Left forelimb (tissue), 1 donor: ENCODE results near the gene GINS2.

ENCODE experiments used
- DNase-seq: peaks from one replicate; pipeline ENCODE4 v3.0.0-alpha.2; 2018; ENCODE audit warnings: low spot score

GINS2 gene

DNA sequence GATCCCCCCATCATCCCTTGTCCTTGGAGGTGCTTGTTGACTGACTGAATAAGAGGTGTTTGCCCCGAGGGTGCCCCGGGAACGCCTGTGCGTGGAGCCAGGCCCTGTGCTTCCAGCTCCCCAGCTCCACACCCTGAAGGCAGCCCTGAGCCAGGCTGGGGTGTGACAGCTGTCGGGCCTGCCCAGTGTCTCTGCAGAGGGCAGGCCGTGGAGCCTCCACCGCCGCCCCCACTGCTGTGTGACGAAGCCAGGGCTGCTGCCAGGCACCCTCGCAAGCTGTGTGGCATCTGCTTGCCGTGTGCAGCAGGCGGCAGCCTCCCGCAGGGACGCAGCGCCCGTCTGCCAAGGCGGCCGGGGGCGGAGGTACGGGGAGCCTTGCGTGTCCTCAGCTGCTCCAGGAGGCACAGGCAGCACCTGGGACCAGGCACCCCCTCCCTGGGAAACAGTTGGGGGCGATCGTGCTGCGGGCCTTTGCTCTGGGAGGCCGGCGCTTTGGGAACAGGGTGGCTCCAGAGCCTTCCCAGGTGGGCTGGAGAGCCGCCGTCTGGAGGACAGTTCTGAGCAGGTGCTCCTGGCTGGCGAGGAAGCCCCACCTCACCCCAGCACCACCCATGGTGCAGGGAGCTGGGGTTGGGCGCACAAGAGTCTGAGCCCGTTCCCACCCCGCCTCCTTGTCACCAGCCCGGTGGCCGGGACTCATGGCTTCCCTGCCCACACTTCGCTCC lies 49.1 kb downstream of the GINS2 start:
- DNase-seq, result no peak

DNA sequence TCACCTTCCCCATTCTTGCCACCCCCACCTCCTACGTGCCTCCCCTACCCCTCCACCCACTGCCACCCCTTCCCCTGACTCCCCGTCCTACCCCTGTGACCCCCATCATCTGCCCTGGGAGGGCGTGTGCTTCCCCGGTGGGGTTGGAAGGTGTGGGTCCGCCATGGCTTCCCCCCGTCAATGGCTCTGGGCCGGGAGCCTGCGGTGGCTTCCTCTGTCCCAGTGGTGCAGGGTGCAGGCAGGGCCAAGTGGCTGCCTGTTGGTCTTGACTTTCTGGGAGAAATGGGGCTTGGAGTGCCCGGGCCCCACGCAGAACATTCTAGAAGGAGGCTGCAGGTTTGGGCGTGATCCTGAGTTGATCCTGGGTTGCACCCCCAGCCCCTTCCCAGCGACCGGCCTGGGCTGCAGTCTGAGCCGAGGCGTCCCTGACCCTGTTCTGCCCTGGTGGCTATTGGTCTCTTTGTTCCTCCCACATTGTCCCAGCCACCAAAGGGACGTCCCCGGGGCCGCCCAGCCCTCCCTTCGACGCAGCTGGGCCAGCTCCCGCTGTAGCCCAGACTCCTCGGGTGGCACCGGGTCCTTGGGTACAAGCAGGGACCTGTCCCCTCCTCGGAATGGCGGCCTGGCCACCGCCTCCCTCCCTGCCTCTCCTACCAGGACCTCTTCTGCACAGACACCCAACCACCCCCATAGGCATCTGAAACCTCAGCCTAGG lies 49.9 kb downstream of the GINS2 start:
- DNase-seq, result no peak

DNA sequence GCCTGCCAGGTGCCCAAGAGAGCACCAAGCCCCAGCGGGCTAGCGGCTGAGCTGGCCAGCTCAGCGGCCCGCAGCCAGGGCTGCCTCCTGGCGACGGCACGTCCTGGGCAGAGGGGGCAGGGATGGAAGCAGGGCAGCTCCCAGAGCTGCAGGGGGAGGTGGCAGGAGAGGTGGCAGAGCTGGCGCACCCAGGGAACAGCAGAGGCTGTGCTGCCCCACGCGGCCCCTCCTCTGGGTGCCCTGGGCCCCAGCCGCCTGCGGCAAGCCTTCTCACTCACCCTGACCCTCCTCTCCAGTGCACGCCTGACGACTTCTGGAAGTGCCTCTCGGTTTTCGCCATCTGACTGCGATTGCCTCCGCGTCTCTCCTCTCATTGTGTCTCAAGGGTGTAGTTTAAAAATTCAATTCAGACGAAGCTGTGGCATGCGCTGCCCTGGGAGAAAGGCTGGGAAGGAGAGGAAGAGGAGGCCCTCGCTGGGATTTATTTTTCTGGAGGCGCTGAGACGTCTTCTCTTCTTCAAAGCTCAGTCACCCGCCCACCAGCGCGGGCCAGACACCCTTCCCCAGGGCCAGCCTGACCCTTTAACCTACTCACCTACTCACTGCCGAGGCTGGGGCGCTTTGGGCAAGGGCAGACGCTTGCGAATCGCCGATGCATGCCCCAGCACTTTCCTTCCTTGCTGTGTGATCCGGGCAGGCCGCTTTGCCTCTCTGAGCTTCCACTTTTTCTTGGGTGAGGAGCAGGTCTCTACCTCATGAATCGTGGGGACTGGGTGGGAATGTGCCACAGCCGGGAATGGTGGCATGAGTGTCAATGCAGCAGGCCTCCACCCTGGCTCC lies 50.7 kb downstream of the GINS2 start:
- DNase-seq, result no peak

DNA sequence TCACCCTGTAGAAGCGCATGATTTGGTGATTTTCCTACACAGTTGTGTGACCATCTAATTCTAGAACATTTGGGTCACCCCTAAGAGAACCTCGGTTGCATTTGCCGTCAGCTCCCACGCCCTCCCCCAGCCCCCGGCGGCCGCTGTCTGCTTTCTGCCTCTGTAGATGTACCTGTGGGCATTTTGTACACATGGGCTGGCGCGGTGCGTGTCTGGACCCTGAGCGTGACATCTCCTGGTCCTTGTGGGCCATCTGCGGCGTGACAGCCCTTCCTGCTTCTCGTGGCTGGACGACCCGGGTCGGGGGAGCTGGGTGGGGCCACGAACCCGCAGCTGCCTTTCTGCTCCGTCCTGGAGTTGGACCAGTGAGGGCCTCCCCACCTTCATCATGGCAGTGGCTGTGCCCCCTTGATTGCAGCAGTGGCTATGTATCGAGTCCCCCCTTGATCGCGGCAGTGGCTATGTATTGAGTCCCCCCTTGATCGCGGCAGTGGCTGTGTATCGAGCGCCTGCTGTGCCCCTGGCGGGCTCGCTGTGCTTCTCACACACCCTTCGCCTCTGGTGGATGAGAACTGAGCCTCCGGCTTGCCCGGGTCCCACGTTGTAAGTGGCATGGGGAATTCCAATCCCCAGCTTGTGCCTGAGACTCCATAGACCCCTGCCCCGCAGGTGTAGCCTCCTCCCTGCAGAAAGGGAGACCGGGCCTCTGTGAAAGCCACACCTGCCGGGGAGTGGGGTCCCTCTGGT lies 51.5 kb downstream of the GINS2 start:
- DNase-seq, result no peak

DNA sequence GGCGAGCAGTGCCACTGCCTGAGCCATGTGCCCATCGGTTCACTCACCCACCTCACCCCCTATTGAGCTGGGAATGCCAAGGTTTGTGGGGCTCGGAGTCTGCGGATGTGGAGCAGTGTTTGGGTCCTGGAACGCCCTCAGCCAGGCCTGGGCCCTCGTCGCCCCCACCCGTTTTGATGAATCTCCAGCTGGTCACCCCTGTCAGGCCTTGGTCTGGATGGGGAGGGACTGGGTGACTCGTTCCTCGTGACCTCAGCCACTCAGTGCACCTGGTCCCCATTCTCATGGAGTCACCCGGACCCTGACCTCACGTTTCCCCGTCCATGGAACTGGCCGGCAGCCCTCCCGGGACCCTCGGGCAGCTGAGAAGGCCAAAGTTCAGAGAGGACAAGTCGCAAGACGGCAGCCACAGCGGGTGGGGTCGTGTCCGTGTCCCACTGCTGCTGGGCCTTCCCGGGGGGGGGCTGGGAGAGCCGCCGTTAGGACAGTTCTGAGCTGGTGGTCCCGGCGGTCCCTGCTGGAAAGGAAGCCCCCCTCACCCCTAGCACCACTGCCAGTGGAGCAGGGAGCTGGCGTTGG lies 52.4 kb downstream of the GINS2 start:
- no peak for DNase-seq

DNA sequence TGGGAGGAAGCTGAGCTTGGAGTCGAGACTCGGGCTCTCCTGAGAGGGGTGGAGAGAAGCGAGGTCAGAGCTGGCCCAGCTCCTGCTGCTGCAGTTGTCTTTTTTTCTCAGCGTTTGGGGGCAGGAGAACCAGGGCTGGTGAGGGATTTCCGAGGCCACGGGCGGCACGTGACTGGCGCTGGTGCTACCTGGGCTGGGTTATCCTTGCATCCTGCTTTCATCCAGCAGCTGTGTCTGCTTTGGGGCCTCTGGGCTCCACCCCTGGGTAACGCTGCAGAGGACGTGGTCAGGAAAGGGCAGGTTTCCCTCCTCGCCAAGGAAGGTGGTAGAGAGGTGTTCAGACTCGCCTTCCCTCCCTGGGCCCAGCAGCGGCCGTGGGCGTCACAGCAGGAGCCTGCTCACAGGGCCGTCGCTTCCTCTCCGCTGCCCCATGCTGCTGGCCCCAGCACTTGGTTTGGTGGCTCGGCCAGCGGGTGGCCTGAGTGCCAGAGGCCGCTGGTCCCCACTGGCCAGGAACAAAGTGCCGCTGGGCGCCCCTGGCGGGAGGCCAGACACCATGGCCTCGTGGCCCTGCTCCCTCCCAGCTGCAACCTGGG lies 53.1 kb downstream of the GINS2 start:
- no peak for DNase-seq

DNA sequence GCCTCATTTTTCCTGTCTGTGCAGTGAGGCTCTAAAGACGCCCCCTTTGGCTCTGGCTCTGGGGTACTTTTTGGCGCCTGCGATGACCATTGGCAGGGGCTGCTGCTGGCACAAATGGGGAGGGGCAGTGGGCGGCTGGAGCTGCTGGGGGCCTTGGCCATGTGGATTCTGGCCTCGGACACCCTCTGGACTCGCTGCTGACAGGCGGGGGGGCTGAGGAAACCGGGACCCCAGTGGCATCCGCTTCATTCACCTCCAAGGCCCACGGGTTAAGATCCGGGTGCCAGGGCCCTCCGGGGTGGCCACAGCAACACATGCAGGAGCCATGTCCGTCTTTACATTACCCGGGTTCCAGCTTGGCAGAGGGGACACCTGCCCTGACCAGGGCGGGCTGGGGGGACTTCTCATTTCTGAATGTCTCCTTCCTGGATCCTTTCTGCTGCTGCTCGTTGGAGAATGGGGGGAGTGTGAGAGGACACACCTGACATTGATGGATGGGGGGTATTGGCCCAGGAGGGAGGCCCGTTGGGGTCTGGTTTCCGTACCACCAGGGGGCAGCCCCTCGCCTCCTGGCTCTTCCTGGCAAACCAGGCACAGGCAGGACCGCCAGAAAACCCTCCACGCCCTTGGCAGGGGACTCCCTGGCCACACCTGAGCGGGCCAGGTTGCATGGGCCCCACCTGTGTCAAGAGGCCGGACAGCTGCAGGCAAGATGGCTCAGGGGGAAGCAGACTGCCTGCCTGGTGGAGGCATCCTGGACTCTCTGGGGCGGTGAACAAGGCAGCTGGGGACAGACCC lies 53.8 kb downstream of the GINS2 start:
- no peak for DNase-seq

DNA sequence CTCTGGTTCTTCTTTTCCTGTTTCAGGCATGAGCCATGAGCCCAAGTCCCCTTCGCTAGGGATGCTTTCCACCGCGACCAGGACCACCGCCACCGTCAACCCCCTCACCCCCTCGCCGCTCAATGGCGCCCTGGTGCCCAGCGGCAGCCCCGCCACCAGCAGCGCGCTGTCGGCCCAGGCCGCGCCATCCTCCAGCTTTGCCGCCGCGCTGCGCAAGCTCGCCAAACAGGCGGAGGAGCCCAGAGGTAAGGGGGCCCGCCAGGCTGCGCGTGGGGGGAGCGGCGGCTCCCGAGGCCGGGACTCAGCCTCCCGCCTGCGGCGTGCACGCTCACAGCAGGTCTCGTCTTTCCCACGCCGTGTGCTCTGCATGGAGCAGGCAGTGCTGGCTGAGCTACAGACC lies 54.9 kb downstream of the GINS2 start:
- DNase-seq, result no peak

DNA sequence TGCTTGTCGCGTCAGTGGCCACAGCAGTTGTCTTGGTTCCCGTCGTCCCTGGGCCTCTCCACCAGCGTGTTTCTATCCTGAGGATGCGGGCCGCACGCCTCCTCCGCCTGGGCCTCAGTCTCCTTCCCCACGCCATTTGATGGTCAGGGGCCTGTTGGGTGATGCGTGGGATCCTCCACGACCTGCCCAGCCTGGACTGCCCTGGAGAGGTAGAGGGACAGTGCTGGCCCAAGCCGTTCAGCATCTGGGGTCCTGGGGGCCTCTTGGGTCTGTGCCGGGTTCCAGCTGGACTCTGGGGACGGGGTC lies 55.4 kb downstream of the GINS2 start:
- DNase-seq, result no peak

DNA sequence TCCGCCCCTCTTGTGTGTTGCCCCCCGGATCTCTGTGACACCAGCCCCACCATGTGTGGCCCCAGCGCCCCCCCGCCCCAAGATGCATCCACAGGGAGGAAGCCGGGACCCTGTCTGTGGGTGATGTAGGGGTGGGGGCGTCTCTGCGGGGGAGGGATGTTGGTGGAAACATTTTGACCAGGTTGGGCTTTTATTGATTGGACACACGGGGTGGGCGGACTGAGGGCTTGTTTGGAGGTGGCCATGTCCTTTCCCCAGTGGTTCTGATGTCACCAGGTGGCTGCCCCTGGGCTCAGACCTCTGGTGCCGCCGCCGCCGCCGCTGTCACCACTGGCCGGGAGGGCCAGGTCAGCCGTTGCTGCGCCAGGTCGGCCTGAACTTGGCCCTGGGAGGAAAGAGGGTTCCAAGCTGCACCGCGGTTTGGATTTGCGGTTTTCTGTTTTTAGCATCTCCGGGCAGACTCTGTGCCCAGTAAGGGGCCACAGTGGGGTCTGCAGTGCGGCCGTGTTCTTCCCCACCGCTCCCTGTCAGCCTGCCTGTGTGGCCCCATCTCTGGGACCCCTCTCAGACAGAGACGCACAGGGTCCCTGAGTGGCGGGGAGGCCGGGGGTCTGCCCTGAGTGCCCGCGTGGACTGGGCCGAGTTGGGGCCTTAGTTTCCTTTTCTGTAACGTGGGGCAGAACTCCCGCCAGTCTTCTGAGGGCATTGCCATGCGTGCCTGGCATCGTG lies 55.9 kb downstream of the GINS2 start:
- DNase-seq, result no peak

DNA sequence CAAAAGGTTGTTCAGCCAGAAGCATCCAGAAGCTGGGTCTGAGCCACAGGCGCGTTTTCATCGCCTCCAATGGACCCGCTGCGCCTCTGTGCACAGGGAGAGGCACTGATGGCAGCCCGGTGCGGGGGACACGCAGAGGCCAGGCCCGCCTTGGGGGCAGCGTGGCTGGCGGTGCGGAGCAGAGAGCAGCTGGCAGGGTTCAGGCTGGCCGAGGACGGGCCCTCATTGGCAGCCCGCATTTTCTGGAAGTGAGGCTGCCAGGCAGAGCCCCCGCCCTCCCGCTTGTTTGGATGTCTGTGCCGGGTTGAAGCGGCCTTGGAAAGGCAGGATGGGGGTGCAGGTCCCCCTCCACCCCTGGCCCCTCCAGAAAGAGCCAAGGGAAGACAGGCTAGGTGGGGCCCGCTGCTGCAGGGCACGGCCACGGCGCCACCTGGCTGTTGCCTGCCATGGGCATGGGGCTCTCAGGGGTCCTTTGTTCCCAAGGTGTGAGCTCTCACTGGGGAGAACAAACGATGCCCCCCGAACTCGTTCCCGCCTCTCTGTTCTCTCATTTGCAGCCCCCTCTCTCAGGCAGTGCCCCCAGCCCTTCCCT lies 56.9 kb downstream of the GINS2 start:
- no peak for DNase-seq

DNA sequence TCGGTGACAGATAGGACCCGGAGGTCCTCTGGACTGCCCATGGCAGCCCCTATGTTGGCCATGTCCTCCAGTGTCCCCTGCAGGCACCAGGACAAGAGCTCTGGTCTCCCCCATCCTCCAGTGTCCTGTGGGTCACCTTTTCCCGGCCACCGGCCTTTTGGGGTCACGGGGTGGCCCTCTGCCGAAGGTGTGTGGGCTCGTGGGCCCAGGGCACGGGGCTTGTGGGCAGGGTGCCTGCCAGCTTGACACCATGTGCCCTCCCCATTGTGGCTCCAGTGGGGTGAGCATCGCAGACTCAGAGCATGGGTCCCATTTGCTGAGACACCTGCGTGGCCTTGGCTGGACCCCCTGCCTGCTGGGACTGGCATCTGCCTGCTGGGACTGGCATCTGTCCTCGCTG lies 57.5 kb downstream of the GINS2 start:
- no peak for DNase-seq

DNA sequence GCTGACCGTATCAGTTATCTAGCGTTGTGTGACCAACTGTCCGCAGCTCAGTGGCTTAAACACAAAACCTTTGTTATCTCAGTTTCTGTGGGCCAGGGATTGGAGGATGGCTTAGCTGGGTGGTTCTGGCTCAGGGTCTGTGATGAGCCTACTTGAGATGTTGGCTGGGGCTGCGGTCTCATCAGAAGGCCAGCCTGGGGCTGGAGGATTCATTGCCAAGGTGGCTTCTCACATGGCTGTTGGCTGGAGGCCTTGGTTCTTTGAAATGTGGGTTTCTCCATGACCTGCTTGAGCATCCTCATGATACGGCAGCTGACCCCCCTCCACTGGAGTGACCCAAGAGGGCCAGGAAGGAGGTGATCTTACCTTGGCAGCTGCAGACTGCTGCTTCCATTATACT lies 58.9 kb downstream of the GINS2 start:
- no peak for DNase-seq

DNA sequence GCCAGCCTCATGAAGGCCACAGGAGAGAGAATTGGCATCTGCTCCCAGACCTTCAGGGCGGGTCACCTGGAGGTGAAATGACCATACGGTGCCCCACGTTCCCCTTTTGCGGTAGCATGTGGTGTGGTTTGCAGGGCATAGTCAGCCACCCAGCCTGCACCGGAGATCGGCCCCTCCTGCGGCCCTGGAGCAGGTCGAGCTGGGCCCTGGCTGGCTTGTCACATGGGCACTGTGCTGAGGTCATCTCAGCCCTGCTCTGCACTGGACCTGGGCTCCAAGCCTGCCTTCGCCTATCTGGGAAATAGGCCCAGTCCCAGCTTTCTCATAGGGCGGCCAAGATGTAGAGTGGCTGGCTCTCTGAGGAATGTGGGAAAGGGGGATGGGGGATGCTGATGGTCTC lies 59.4 kb downstream of the GINS2 start:
- DNase-seq, result no peak

DNA sequence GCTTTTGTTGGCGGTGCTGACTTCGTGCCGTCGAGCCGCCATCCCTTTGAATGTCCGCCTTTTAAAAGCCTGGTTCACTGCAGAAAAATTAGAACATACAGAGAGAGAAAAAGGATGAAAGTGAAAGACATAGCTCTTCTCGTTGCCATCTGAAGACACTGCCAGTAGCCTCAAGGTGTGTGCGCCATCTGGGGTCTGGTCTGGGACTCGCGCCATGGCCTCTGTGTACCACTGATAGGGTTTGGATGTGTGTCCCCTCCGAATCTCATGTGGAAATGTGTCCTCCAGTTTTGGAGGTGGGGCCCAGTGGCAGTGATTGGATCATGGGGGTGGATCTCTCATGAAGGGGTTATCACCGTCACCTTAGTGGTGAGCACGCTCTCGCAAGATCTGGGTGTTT lies 60.1 kb downstream of the GINS2 start:
- DNase-seq, result no peak

DNA sequence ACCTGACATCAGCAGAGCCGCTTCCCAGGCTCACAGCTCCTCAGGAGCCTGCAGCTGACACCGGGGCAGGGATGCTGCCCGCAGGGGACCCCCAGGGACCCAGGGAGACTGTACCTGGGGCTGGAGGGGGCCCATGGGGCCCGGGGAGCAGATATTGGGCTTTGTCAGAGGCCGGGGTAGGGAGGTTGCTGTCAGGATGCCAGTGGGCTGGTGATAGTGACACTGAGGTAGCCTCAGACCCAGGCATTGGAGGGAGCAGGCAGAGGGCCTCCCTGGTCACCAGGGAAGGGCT lies 60.5 kb downstream of the GINS2 start:
- no peak for DNase-seq

DNA sequence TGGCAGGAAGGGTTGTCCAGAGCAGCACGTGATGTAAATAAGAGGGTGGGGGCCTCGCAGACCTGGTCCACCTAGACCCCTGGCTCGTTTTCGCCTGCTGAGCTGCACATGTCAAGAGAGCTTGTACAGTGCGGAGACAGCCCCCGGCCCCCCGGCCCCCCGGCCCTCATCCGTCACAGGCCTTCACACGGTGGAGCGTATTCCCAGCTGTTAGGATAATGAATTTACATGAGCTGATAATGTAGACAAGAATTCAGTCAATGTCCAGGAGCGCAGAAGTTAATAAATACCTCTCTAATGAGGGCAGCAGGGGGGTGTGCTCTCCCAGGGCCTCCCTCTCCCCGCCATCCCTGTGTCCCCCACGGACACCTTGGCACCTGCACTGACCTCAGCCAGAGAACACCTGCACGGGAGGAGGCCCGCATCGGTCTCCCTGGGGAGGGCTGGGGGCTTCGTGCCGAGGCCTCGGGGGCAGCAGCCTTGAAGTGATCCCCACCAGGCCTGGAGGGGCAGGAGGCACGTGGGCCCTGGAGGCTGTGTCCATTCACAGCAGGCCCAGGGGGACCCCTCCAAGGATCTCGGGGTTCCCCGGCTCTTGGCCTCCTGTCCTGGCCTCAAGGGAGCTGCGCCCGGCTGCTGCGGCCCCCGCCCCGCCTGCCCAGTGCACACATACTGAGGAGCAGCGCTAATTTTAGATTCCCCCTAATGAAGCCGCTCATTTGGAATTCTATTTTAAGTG lies 61.1 kb downstream of the GINS2 start:
- DNase-seq, result no peak

DNA sequence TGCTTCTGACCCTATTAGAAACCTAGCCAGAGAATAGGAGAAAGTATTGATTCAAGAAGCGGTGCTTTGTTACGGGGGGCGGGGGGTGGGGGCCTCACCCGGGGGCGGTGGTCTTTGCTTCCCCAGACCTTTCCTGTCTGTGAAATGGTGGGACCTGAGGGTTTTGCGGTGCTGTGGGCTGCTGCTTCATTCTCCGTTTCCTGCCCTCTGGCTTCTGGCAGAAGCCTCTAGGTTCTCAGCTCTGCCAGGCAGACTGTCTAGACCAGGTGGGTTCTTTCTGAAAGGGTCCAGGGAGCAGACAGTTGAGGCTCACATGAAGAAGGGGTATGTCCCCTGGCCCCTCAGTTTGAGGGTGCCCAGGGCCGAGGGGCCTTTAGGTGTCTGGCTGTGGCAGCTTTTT lies 61.7 kb downstream of the GINS2 start:
- no peak for DNase-seq
